Hematopoietic multipotent progenitor cell treated with erythropoietin and hydrocortisone succinate and interleukin-3 and kit ligand, for 8 days (in vitro differentiated cells): ENCODE measurements around the gene HTR2A.
"Not testable (repeated sequence)": the region's sequence is repeated elsewhere in the genome, so short reads cannot be mapped to it uniquely, and the experiment has no call there.

Experiments
- DNase-seq: peaks from one replicate; pipeline ENCODE4 v3.0.0-alpha.2; 2015

HTR2A gene

GRCh38 chr13:46866150-46866549 is 30.7 kb downstream of the HTR2A start:
- DNase-seq: peak; percentile 43

DNA sequence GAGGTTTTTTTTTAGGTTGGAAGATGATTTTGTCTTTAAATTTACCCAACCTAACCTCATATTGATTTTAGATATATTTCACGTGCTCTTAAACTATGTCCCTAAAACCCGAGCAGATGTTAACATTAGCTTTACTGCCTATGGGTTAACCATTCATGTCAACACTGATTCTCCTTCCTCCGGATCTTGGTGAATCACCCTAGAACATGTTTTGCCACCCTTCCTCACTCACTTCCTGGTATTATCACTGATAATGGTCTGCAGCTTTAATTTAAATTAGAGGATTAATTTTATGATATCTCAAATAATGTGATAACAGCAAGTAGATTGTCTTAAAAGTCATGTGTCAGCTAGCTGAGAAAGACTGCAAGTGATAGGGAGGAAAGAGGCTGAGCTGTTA is 31.9 kb downstream of the HTR2A start:
- no peak for DNase-seq

DNA sequence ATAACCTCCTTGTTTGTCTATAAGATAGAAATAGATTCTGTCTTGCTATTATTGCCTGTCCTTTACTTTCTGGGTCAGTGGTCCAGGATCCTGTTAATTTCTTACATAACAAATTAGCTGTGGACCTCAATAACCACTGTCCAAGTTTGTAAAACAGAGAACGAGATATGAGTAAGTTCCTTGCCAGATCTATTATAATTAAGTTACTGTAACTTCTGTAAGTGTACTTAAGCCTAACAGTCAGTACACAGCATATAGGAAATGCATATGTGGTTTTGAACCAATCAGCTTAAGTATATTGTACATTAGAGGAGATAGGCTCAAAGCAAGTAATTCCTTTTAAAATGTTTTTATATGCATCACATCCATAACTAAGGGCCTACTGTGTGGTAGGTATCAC is 34.9 kb downstream of the HTR2A start:
- no peak for DNase-seq

- no peak for DNase-seq
These were observed 36.1 kb downstream of the HTR2A start for GRCh38 chr13:46860722-46861121.

- no peak for DNase-seq
These were observed 38.1 kb downstream of the HTR2A start for GRCh38 chr13:46858776-46859175.

DNA sequence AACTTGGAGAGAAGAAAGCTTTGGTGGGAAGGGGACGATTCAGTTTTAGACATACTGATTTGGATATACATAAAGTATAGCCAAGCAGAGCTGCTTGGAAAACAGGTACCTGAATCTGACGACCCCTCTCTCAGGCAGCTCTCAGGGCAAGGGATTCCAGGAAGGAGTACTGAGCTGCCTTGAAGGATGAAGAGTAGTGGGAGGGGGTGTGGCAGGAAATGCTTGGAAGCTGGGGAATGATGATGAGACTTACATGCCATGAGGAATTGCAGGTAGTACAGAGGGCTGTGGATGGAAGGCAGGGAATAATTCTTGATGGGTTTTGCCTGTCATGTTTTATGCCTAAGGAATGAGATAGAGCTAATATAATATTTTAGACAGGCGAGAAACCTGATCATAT is 38.7 kb downstream of the HTR2A start:
- DNase-seq: no peak

DNA sequence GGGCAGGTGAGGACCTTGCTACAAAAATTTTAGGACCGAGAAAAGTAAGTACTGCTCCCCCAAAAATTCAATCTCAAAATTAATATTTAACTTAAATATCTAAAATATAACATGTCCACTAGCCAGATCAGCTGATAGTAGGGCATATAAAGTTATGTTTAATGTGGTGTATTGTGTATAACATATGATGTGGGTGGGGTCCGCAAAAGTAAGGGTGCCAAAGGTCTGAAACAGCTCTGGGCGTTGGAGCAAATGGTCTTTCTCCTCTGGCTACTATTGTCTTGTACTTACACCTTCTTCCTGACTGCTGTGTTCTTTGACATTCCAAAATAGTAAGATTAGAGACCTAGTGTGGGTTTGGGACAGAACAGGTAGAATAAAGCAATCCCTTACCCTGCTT is 41.2 kb downstream of the HTR2A start:
- DNase-seq: no peak

- no peak for DNase-seq
These were observed 41.7 kb downstream of the HTR2A start for GRCh38 chr13:46855166-46855565.

DNA sequence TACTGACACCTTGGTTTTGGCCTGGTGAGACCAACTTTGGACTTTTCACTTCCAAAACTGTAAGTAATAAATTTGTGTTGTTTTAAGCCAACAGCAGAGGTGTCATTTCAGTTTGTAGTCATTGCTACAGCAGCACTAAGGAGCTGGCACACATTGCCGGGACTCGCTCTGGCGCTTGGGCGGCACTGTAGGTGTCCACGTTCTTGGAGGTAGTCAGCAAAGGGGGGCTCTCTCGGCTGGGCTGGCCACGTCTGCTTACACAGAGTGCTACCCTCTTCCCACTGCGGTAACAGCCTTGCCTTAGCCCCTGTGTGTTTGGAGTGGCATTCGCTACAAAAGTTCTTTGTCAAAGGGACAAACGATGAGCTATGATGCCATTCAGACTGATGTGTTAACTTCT is 44.7 kb downstream of the HTR2A start:
- no peak for DNase-seq

DNA sequence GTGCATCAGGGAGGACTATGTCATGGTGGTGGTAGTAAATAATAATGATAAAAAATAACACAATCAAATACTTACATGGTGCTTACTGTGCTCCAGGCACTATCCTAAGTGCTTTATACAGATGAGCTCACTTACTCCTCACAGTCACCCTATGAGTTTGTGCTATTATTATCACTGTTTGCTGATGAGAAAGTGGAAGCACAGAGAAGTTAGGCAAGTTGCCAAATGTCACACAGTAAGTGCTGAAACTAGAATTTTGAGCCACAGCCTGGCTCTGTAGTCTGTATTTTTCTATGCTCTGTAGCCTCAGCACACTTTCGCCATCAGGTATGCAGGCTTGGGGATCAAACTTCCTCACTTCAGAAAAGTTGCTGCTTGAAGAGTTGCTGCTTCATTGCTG is 46.6 kb downstream of the HTR2A start:
- no peak for DNase-seq

- DNase-seq: no peak
These were observed 50.1 kb downstream of the HTR2A start for GRCh38 chr13:46846726-46847125.

GRCh38 chr13:46845146-46845545 is 51.7 kb downstream of the HTR2A start:
- no peak for DNase-seq

GRCh38 chr13:46844431-46844830 is 52.4 kb downstream of the HTR2A start:
- DNase-seq: no peak

GRCh38 chr13:46839399-46839798 is 57.5 kb downstream of the HTR2A start:
- no peak for DNase-seq

DNA sequence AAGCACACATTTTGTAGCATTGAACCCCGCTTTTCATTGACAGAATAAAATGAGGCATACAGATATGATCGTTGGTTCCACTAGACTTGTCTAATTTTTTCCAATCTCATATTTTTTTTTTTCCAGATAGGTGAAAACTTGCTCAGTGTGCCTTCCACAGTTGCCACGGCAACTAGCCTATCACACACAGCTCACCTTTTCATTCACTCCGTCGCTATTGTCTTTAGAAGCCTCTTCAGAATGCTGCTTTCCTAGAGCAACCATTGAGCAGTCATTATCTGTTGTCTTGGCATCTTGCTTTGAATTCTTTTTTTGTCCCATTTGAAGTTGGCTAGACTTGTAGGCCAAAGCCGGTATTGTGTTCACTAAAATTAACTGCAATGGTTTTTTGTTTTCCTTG is 62.2 kb downstream of the HTR2A start:
- no peak for DNase-seq

DNA sequence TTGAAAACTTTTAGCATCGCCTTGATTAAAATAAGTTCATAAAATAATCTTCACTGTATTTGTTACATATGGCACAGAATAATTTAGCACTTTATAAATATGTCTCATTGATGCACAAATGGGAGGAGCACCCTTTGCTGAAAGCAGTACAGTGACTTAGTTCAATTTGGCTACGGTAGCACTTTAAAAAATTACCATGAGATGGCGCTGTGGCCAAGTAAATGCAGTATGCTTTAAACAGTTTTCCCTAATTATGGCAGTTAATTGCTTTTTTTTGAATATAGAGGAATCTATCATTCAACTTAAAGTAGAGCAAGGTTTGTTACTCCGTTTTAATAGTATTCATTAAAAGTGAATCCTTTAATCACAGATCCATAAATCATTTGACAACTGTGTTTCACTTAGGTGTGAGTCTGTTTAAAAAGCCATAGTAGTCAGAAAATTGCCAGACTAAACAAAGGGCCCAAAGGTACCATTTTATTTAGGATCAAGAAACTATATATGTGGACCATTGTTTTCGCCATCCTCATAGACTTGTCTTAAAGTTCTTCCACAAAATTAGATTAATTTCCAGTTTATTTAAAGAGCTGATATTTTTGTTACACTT is 65.2 kb downstream of the HTR2A start:
- DNase-seq: peak; percentile 71

DNA sequence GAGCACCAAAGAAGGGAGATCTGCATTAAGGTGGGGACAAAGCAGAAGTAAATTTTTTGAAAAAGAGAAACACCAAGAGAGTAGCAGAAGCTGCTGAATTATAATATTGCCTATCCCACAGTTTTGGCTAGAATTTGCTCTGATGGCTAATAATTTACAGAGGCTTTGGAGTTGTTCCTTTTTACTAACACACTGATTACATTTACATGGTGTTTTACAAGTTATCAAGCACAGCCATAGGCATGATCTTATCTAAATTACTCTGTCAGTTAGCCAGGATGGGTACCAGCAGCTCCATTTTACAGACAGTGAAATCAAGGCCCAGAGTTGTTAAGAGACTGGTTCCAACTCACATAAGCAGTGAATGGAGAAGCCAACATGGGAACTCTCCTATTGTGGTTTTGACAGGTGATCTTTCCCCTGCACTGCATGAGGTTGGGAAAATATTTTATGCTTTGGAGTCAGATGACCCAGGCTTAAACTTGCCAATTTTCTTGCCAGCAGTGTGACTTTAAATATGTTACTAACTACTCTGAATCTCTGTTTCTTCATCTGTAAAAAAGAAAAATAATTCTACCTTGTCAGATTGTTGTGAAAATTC is 66.3 kb downstream of the HTR2A start:
- no peak for DNase-seq

DNA sequence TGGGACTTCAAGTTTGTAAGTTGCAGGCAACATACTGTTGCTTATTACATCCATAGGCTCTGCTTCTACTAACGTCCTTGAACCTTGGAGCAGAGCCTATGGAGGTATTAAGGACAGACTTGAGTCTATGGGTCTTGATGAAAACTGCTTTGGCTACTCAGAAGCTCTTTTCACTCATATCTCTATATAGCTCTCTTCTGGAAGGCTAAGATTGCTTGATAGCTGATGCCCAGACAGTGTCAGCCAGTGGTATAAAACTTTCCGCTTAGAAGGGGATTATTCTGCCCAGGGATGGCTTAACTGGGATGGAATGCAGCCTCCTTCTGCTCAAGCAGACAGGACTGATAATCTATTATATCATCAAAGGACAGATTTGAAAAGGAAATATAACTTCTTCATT is 74.3 kb downstream of the HTR2A start:
- DNase-seq: no peak

DNA sequence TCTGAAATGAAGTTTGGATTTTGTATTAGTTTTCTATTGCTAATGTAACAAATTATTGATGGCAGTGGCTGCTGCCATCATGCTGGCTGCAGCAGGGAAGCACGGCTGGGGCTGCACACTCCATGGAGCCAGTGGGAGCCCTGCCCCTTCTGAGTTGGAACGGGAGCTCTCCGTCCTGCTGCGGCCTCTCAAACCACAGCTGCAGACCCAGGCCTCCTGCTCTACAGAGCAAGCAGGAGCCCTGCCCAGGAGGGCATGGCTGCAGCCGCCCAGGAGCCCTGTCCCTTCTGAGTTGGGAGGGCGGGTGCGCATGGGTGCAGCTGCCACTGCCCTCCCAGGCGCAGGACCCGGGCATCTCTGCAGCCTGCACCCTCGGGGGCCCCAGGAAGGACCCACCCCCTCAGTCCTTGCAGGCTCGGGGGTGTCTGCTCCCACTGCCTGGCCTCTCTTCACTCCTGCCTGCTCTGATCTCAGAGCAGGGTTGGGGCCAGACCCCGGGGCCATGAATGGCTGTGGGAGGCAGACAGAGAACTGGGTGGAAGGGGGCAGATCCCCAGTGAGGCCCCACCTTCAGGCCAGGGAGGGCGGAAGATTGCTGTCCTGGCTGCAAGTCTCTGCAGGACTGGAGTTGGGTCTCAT is 78.9 kb downstream of the HTR2A start:
- DNase-seq: no peak

GRCh38 chr13:46817095-46817494 is 79.8 kb downstream of the HTR2A start:
- no peak for DNase-seq

DNA sequence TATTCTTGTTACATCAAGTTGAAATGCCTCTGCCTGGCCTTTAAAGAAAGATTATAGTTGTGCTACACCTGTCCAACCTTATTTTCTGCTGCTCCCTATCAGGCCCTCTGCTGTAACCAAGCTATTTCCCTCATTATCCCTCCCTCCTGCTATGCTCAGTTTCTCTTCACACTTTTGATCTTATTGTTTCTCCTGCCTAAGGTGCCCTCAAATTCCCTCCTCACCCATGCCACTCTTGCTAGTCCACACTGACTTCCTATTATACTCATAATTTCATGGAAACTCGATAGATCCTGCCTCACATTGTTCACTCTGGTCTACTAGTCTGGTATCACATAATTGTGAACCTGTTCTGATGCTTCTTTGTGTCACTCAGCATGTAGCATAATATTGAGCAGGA is 80.5 kb downstream of the HTR2A start:
- DNase-seq: no peak

GRCh38 chr13:46812301-46812797 is 84.5 kb downstream of the HTR2A start:
- DNase-seq: no peak

DNA sequence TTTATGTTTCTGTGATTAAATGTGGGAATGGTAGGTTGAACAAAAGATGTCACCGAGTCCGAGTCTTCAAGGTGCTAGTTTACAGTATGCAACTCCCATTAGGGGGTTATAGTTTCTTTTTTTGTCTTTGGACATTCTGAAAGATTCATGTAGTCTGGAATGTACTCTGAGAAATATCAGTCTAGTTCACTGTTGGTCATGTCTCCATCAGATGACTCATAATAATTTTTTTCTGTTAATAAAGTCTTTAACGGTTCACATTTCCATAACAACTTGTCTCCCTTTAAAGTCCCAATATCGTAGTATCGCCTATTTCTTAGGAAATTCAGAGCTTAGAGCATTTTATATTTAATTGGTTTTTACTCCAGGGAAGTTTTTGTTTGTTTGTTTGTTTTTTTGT is 86.4 kb downstream of the HTR2A start:
- no peak for DNase-seq

- not testable (repeated sequence) for DNase-seq
These were observed 91.9 kb downstream of the HTR2A start for GRCh38 chr13:46804921-46805320.

GRCh38 chr13:46804391-46804815 is 92.5 kb downstream of the HTR2A start:
- DNase-seq: no peak
